Testis (tissue), 3 donors: Measurements from ENCODE around the gene TRIAP1. TPM values are rescaled to one million over a fixed set of nuclear protein-coding genes. Genes with fewer than 3 reads are reported as not detected.
A peak's percentile ranks its signal among the peaks of the same experiment; 100 is the strongest.

Experiments
- DNase-seq: peaks from one replicate; pipeline ENCODE4 v3.0.0-alpha.2; 2019
- H3K27ac ChIP-seq, 2 donors: fragments of 200-600 bp; sonication (generic); one replicate each; pipeline ENCODE4 v1.5.1; 2019
- H3K27me3 ChIP-seq: fragments of 200-600 bp; sonication (generic); one replicate; pipeline ENCODE4 v1.5.1; 2019
- H3K36me3 ChIP-seq: fragments of 200-600 bp; sonication (generic); one replicate; pipeline ENCODE4 v1.5.1; 2017; ENCODE audit warnings: low read depth; ENCODE audit errors: missing control alignments
- H3K4me1 ChIP-seq: fragments of 200-600 bp; sonication (generic); one replicate; pipeline ENCODE4 v1.5.1; 2019
- H3K4me3 ChIP-seq, 2 donors: fragments of 200-600 bp; sonication (generic); one replicate each; pipeline ENCODE4 v1.5.1; 2017 to 2019
- H3K9me3 ChIP-seq: fragments of 200-600 bp; sonication (generic); one replicate; pipeline ENCODE4 v1.5.1; 2017
- POLR2A ChIP-seq: fragments of 450-650 bp; IDR thresholded peaks from one replicate; pipeline ENCODE4 v1.6.1; 2017; ENCODE audit warnings: antibody characterized with exemption, mild to moderate bottlenecking, moderate library complexity
- WGBS, 2 donors: methylation state at CpG; one replicate each; pipeline ENCODE4 v1.1.5; 2018; 5-methylcytosine and 5-hydroxymethylcytosine counted together
- intact Hi-C: fragments of 100-400 bp; cut with DNase I; formaldehyde crosslinking; loops from one replicate; pipeline ENCODE4 v1.15.1; 2023; ENCODE audit warnings: low total_unique reads
- polyA plus RNA-seq: library from polyadenylated mRNA; stranded (reverse); fragments of 350-450 nt; fragmentation: Illumina TruSeq; extraction: RNeasy Lipid Tissue Mini Kit (QIAGEN cat#74804); gene quantifications from one replicate; pipeline ENCODE4 v1.2.3, GENCODE V29; 2014; ENCODE audit warnings: low read depth, low replicate concordance; ENCODE audit not compliant: insufficient read depth
- total RNA-seq, 2 donors: library from RNA; depleted of rRNA; stranded (reverse); fragments of >200 nt; gene quantifications; one replicate each; pipeline ENCODE4 v1.2.3, GENCODE V29; 2016
- TF ChIP-seq, protein P1 (sequence below), 3 experiments: fragments of 450-650 bp in 2 of 3; fragments of 200-600 bp in 1 of 3; sonication (generic) in 1 of 3; IDR thresholded peaks; one replicate each; pipeline ENCODE4 v1.5.1; 2016 to 2019; ENCODE audit warnings: antibody characterized with exemption in 3 of 3, mild to moderate bottlenecking in 2 of 3, moderate library complexity in 1 of 3

TRIAP1 gene
- total and polyA plus RNA-seq, 3 donors from 2014 or later: 13.9 to 20.0 (median 15.7) TPM

- no peaks in the 10 kb centered on the region for H3K27me3 ChIP-seq
- WGBS, 2 donors: 0 to 1% methylated on average over 33 to 56 of the region's 59 CpGs
- peak within 1 kb of the TSS; percentile 61 to 73 for H3K27ac ChIP-seq
- peaks cover 11% of the 10 kb centered on the region for H3K4me1 ChIP-seq
- H3K9me3 ChIP-seq: no peaks in the 10 kb centered on the region
- no peaks in the 10 kb centered on the region for H3K36me3 ChIP-seq
- no peak for TF ChIP-seq POLR2A
- intact Hi-C loops: no loop called here
- peak; percentile 99 for DNase-seq
- peak within 1 kb of the TSS; percentile 71 to 86 for H3K4me3 ChIP-seq
Observed at GRCh38 chr12:120437735-120438494, 8.3 kb downstream of the TRIAP1 start, which contains the start of gene COX6A1. TSS of gene COX6A1 (plus strand) at chr12:120438113. CDS start at chr12:120438127, 14 bp downstream.

DNA sequence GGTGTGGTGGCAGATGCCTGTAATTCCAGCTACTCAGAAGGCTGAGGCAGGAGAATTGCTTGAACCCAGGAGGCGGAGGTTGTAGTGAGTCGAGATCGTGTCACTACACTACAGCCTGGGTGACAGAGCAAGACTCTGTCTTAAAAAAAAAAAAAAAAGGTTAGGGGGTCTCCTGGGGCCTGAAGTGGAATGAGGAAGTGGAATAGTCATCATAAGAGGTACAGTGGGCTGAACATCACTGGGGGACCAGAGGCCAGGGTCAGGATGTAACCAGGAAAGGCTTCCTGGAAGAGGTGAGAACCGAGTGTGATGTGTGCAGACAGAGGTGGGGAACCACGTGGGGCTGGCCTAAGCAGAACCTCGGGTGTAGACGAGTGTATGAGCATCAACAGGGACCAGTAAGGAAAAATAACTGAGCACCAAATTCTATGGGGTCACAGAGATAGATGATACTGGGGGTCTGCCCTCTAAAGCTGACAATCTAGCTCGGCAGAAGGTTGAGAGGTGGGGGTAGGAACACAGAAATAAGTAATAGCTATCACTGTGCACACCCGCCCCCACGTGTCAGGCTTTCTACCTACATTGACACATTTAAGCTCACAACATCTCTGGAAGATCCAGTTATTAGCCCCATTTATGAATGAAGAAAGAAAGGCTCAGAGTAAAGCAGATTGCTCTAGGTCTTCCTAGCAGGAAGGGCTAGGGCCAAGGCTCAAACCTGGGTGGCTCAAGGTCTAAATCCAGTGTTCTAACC lies 13.2 kb downstream of the TRIAP1 start:
- 57 to 66% methylated on average over 10 of the region's 10 CpGs for WGBS, 2 donors
- TF ChIP-seq POLR2A: no peak
- TF ChIP-seq, protein P1, sequence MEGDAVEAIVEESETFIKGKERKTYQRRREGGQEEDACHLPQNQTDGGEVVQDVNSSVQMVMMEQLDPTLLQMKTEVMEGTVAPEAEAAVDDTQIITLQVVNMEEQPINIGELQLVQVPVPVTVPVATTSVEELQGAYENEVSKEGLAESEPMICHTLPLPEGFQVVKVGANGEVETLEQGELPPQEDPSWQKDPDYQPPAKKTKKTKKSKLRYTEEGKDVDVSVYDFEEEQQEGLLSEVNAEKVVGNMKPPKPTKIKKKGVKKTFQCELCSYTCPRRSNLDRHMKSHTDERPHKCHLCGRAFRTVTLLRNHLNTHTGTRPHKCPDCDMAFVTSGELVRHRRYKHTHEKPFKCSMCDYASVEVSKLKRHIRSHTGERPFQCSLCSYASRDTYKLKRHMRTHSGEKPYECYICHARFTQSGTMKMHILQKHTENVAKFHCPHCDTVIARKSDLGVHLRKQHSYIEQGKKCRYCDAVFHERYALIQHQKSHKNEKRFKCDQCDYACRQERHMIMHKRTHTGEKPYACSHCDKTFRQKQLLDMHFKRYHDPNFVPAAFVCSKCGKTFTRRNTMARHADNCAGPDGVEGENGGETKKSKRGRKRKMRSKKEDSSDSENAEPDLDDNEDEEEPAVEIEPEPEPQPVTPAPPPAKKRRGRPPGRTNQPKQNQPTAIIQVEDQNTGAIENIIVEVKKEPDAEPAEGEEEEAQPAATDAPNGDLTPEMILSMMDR (IDR thresholded peaks at IDR 0.05): no peak
- H3K36me3 ChIP-seq: no peaks in the 10 kb centered on the region
- no peaks in the 10 kb centered on the region for H3K27me3 ChIP-seq
- no peak for DNase-seq
- no peak overlapping the region for H3K4me3 ChIP-seq
- no peaks in the 10 kb centered on the region for H3K4me1 ChIP-seq
- no peaks in the 10 kb centered on the region for H3K9me3 ChIP-seq
- intact Hi-C loops: no loop called here
- no peak overlapping the region for H3K27ac ChIP-seq

GRCh38 chr12:120429368-120429767 lies 16.8 kb downstream of the TRIAP1 start:
- TF ChIP-seq POLR2A: no peak
- TF ChIP-seq, protein P1 (IDR thresholded peaks at IDR 0.05): no peak
- no peak for DNase-seq
- 51 to 53% methylated on average over 7 of the region's 7 CpGs for WGBS, 2 donors
- no peak overlapping the region for H3K4me3 ChIP-seq
- no peaks in the 10 kb centered on the region for H3K27me3 ChIP-seq
- H3K27ac ChIP-seq: no peak overlapping the region
- H3K9me3 ChIP-seq: no peaks in the 10 kb centered on the region
- H3K36me3 ChIP-seq: no peaks in the 10 kb centered on the region
- H3K4me1 ChIP-seq: no peaks in the 10 kb centered on the region
- intact Hi-C loops: loop anchor here (10.0 kb wide), 1 partner anchor 65 kb away; the partner anchor contains the start of gene MSI1

DNA sequence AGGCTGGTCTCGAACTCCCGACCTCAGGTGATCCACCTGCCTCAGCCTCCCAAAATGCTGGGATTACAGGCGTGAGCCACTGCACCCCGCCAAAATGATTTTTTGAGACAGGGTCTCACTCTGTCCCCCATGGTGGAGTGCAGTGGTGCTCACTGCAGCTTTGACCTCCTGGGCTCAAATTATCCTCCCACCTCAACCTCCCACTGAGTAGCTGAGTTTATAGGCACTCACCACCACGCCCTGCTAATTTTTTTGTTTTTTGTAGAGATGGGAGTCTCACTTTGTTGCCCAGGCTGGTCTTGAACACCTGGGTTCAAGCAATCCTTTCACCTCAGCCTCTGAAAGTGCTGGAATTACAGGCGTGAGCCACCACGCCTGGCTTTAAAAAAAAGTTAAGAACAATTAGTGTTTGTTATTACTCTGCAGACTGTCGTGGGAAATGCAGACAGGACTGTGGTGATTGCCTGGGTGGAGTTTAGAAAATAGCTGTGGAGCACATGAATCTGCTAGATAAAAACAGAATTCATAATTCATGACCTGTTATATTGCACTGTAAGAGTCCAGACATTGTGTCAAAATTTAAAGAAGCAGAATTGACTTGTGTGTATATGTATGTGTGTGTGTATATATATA lies 17.5 kb downstream of the TRIAP1 start:
- intact Hi-C loops: loop anchor here (10.0 kb wide), 1 partner anchor 64 kb away; the partner anchor contains the start of gene MSI1
- no peaks in the 10 kb centered on the region for H3K4me1 ChIP-seq
- WGBS, 2 donors: 61 to 66% methylated on average over 8 of the region's 8 CpGs

More for the DNA sequence above, 17.5 kb downstream of the TRIAP1 start:
- DNase-seq: no peak
- no peaks in the 10 kb centered on the region for H3K36me3 ChIP-seq
- TF ChIP-seq, protein P1 (IDR thresholded peaks at IDR 0.05): no peak
- no peak for TF ChIP-seq POLR2A
- H3K4me3 ChIP-seq: no peak overlapping the region
- H3K9me3 ChIP-seq: no peaks in the 10 kb centered on the region
- no peak overlapping the region for H3K27ac ChIP-seq
- H3K27me3 ChIP-seq: no peaks in the 10 kb centered on the region
